SU-DHL-6 (cell line): ENCODE data around the gene EYS.

ENCODE experiments used
- H2AFZ ChIP-seq: fragments of 200-600 bp; sonication (generic); 2 replicates; pipeline ENCODE4 v1.6.1; 2014; ENCODE audit warnings: low read depth, mild to moderate bottlenecking, moderate library complexity, mixed read lengths, antibody characterized with exemption, low read length; ENCODE audit not compliant: severe bottlenecking
- H3F3A ChIP-seq: fragments of 200-600 bp; shearing (Covaris generic); 2 replicates; pipeline ENCODE4 v1.6.0; 2016; ENCODE audit warnings: antibody characterized with exemption, mild to moderate bottlenecking; ENCODE audit not compliant: insufficient read depth
- H3K27ac ChIP-seq: fragments of 200-600 bp; sonication (generic); 2 replicates; pipeline ENCODE4 v1.5.1; 2016; ENCODE audit warnings: low read depth, mild to moderate bottlenecking, low read length, moderate library complexity, mixed read lengths
- H3K27me3 ChIP-seq: fragments of 200-600 bp; sonication (generic), shearing (Covaris generic); 2 replicates; pipeline ENCODE4 v1.6.0; 2014; ENCODE audit warnings: mild to moderate bottlenecking, low read length
- H3K36me3 ChIP-seq: fragments of 200-600 bp; sonication (generic); 2 replicates; pipeline ENCODE4 v1.6.1; 2014; ENCODE audit warnings: mild to moderate bottlenecking, low read length, mixed read lengths
- H3K4me2 ChIP-seq: fragments of 300-600, 200-600 bp; shearing (Covaris generic), sonication (generic); 2 replicates; pipeline ENCODE4 v1.6.0; 2014; ENCODE audit warnings: low read length, low read depth, mild to moderate bottlenecking; ENCODE audit not compliant: poor library complexity, severe bottlenecking
- H3K4me3 ChIP-seq: fragments of 200-600 bp; sonication (generic); 2 replicates; pipeline ENCODE4 v1.5.1; 2014; ENCODE audit warnings: antibody characterized with exemption, low read length, mild to moderate bottlenecking, mixed read lengths; ENCODE audit not compliant: insufficient read depth, poor library complexity, severe bottlenecking
- H3K79me2 ChIP-seq: fragments of 200-600 bp; sonication (generic); 2 replicates; pipeline ENCODE4 v1.6.1; 2014; ENCODE audit warnings: mild to moderate bottlenecking, low read length, moderate library complexity; ENCODE audit not compliant: insufficient read depth
- H3K9ac ChIP-seq: fragments of 200-600 bp; sonication (generic); 2 replicates; pipeline ENCODE4 v1.7.0; 2014; ENCODE audit warnings: mild to moderate bottlenecking, low read length
- H3K9me2 ChIP-seq: fragments of 200-600 bp; sonication (generic); replicated peaks from 2 replicates; pipeline ENCODE4 v1.6.1; 2014; ENCODE audit warnings: low read length; ENCODE audit not compliant: insufficient read depth
- H3K9me3 ChIP-seq: fragments of 200-600 bp; sonication (generic); 2 replicates; pipeline ENCODE4 v1.6.1; 2014; ENCODE audit warnings: low read length, mixed read lengths; ENCODE audit not compliant: insufficient read depth
- H4K20me1 ChIP-seq: fragments of 200-600 bp; sonication (generic); 2 replicates; pipeline ENCODE4 v1.6.1; 2014; ENCODE audit warnings: low read depth, mild to moderate bottlenecking, antibody characterized with exemption, low read length, moderate library complexity, mixed read lengths
- CTCF ChIP-seq: fragments of 200-600 bp; sonication (generic); IDR thresholded peaks from one replicate; pipeline ENCODE4 v1.5.1; 2017; ENCODE audit warnings: antibody characterized with exemption, mild to moderate bottlenecking, low read length, moderate library complexity; ENCODE audit not compliant: insufficient read depth, poor library complexity, severe bottlenecking
- EZH2phosphoT487 ChIP-seq: fragments of 200-600 bp; sonication (generic), shearing (Covaris generic); conservative IDR thresholded peaks from 2 replicates; pipeline ENCODE4 v1.6.1; 2018; ENCODE audit warnings: mild to moderate bottlenecking, antibody characterized with exemption, low read length, moderate library complexity, mixed read lengths

The EYS gene

GRCh38 chr6:63731930-63732329 is 1975.1 kb downstream of the EYS start:
- Histone ChIP-seq H3K79me2 (no peaks in the 10 kb centered on the region), H3K9me2 (no peaks in the 10 kb centered on the region), H2AFZ (no peak overlapping the region), H3K27me3 (no peaks in the 10 kb centered on the region), H3K9me3 (no peaks in the 10 kb centered on the region), H3K4me3 (no peak overlapping the region), H4K20me1 (no peaks in the 10 kb centered on the region), H3K27ac (no peak overlapping the region), H3K36me3 (no peaks in the 10 kb centered on the region), H3K4me2 (no peak overlapping the region), H3F3A (no peaks in the 10 kb centered on the region), H3K9ac (no peak overlapping the region)
- TF ChIP-seq EZH2phosphoT487 (no peak), CTCF (no peak)

- H2AFZ ChIP-seq = no peak overlapping the region
- no peaks in the 10 kb centered on the region for H3K9me2 ChIP-seq
- H3K36me3 ChIP-seq = no peaks in the 10 kb centered on the region
- H3K4me3 ChIP-seq = no peak overlapping the region
- H3K9me3 ChIP-seq = no peaks in the 10 kb centered on the region
- H3F3A ChIP-seq = no peaks in the 10 kb centered on the region
- H3K27me3 ChIP-seq = no peaks in the 10 kb centered on the region
- H3K27ac ChIP-seq = no peak overlapping the region
- TF ChIP-seq EZH2phosphoT487 (no peak), CTCF (no peak)
- H3K9ac ChIP-seq = no peak overlapping the region
- H3K79me2 ChIP-seq = no peaks in the 10 kb centered on the region
- H4K20me1 ChIP-seq = no peaks in the 10 kb centered on the region
- no peak overlapping the region for H3K4me2 ChIP-seq
These were observed 1976.7 kb downstream of the EYS start for GRCh38 chr6:63730311-63730710.

- H2AFZ ChIP-seq = no peak overlapping the region
- H3K9ac ChIP-seq = no peak overlapping the region
- H3K27ac ChIP-seq = no peak overlapping the region
- H3K9me3 ChIP-seq = no peaks in the 10 kb centered on the region
- H3K4me2 ChIP-seq = no peak overlapping the region
- H3K79me2 ChIP-seq = no peaks in the 10 kb centered on the region
- H3K36me3 ChIP-seq = no peaks in the 10 kb centered on the region
- no peaks in the 10 kb centered on the region for H3K9me2 ChIP-seq
- no peak for TF ChIP-seq EZH2phosphoT487
- TF ChIP-seq CTCF = no peak
- no peaks in the 10 kb centered on the region for H4K20me1 ChIP-seq
- no peaks in the 10 kb centered on the region for H3K27me3 ChIP-seq
- H3F3A ChIP-seq = no peaks in the 10 kb centered on the region; the same call in 1 of the 2 replicates
- H3K4me3 ChIP-seq = no peak overlapping the region
These were observed 1982.3 kb downstream of the EYS start for GRCh38 chr6:63724721-63725120.
